Stomach (tissue), 4 donors: ENCODE results near the gene RNF208.

Experiments used
- POLR2A ChIP-seq, 4 donors: fragments of 450-650 bp; IDR thresholded peaks; one replicate each; pipeline ENCODE4 v1.6.1; 2016; ENCODE audit warnings: antibody characterized with exemption in 4 of 4, control low read depth in 2 of 4, mild to moderate bottlenecking in 1 of 4, moderate library complexity in 1 of 4
- POLR2AphosphoS5 ChIP-seq, 3 donors: sonication (generic); formaldehyde crosslinking; IDR thresholded peaks; one replicate each; pipeline ENCODE4 v1.6.1; 2016; ENCODE audit warnings: antibody characterized with exemption in 3 of 3

GRCh38 chr9:137214620-137215019 is 7.4 kb downstream of the RNF208 start:
- TF ChIP-seq POLR2A (IDR thresholded peaks at IDR 0.05) = no peak
- TF ChIP-seq POLR2AphosphoS5 (IDR thresholded peaks at IDR 0.05) = no peak
